22Rv1 (cell line): ENCODE data around the gene SNX13.

Source experiments
- ZFX ChIP-seq: fragments of 450-650 bp; IDR thresholded peaks from 2 replicates; pipeline ENCODE4 v1.6.1; 2017; ENCODE audit warnings: antibody characterized with exemption, borderline replicate concordance
- TF ChIP-seq, protein P1 (sequence below): fragments of 450-650 bp; IDR thresholded peaks from 2 replicates; pipeline ENCODE4 v1.5.1; 2017; ENCODE audit warnings: mild to moderate bottlenecking

DNA sequence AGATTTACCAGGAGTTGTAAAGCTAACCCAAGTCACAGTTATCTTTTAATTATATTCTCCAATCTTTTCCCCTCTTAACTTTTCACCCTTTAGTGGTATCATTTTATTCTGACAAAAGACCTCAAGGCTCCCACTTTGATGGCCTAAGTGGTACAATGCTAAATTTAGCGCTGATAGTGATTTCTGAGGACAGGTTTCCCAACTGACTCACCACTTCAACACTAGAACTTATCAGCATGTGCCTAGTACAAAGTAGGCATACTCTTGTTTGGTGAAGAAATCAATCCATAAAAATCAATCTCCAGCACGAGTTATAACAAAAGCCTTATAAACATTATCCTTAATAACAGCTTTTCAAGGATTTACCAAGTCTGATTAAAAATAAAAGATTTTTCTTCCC lies 7.5 kb downstream of the SNX13 start:
- TF ChIP-seq, protein P1, sequence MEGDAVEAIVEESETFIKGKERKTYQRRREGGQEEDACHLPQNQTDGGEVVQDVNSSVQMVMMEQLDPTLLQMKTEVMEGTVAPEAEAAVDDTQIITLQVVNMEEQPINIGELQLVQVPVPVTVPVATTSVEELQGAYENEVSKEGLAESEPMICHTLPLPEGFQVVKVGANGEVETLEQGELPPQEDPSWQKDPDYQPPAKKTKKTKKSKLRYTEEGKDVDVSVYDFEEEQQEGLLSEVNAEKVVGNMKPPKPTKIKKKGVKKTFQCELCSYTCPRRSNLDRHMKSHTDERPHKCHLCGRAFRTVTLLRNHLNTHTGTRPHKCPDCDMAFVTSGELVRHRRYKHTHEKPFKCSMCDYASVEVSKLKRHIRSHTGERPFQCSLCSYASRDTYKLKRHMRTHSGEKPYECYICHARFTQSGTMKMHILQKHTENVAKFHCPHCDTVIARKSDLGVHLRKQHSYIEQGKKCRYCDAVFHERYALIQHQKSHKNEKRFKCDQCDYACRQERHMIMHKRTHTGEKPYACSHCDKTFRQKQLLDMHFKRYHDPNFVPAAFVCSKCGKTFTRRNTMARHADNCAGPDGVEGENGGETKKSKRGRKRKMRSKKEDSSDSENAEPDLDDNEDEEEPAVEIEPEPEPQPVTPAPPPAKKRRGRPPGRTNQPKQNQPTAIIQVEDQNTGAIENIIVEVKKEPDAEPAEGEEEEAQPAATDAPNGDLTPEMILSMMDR: no peak
- TF ChIP-seq ZFX: no peak
